SH-SY5Y (cell line): ENCODE data around the gene COL25A1.

Source experiments
- GATA2 ChIP-seq: IDR thresholded peaks from 2 replicates; pipeline ENCODE4 v1.6.1; 2011; ENCODE audit warnings: mild to moderate bottlenecking, low read depth, low read length
- GATA3 ChIP-seq: IDR thresholded peaks from 2 replicates; pipeline ENCODE4 v1.6.1; 2011; ENCODE audit warnings: low read depth, mild to moderate bottlenecking, low read length, moderate library complexity

- TF ChIP-seq GATA3 = no peak
- TF ChIP-seq GATA2 = no peak
Measured at GRCh38 chr4:109134921-109135320, 167.5 kb downstream of the COL25A1 start.
